Measurements from ENCODE around the gene CHST11. TPM values are rescaled to one million over a fixed set of nuclear protein-coding genes. Genes with fewer than 3 reads are reported as not detected.

The CHST11 gene
- total and polyA plus RNA-seq, 7 donors, result 0.60 to 22.8 (median 10.0) TPM

- no peak overlapping the region for H3K4me3 ChIP-seq
- no peak overlapping the region for H3K27ac ChIP-seq
- intact Hi-C loops (cut with DNase I), result no loop called here
- 94% methylated on average over 3 of the region's 3 CpGs for WGBS, 2 donors
- no peak for TF ChIP-seq EP300 (IDR thresholded peaks at IDR 0.05)
- TF ChIP-seq CTCF (IDR thresholded peaks at IDR 0.05), result no peak
- TF ChIP-seq POLR2A (IDR thresholded peaks at IDR 0.05), result no peak
- TF ChIP-seq POLR2AphosphoS5 (IDR thresholded peaks at IDR 0.05), result no peak
- H3K36me3 ChIP-seq, result peaks cover 0 to 11% (median 3%) of the 10 kb centered on the region in 4 donors
- DNase-seq, result no peak
- H3K27me3 ChIP-seq, result no peaks in the 10 kb centered on the region
- H3K4me1 ChIP-seq, result no peaks in the 10 kb centered on the region
- H3K9me3 ChIP-seq, result no peaks in the 10 kb centered on the region
Measured at GRCh38 chr12:104761611-104762010, 304.9 kb downstream of the CHST11 start.

DNA sequence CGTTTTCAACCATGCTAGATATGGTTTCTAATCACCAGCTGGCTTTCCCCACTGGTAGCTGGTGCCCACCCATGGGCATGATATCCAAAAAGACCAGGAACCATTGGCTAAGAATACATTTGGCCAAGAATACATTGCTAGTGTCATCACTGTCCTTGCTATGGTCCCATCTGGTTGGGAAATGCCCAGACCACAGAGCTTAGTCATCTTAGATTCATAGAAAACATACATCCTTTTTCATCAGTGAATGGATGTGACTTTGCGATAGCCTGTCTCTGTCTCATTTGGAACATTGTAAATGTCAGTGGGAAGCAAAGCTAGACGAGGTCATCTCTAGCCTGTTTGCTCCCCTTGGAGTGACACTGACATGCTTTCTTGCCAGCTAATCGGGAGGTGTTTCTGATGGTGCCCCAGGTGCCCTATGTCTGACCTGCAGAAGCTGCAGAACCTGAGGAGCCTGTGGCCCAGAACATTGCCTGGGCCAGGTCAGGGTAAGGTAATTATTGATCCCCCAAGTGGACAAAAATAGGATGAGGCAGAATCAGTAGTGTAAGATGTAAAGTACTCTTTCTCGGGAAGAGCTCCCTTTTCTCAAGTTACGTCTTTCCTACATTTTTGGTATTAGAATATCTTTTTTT lies 306.5 kb downstream of the CHST11 start:
- TF ChIP-seq EP300 (IDR thresholded peaks at IDR 0.05) (no peak), POLR2A (IDR thresholded peaks at IDR 0.05) (no peak), POLR2AphosphoS5 (IDR thresholded peaks at IDR 0.05) (no peak)

GRCh38 chr12:104764225-104765091 lies 307.7 kb downstream of the CHST11 start:
- H3K4me3 ChIP-seq, result no peak overlapping the region
- whole genome bisulfite sequencing, 2 donors, result 49 to 64% methylated on average over 8 of the region's 8 CpGs
- TF ChIP-seq POLR2AphosphoS5 (IDR thresholded peaks at IDR 0.05) (no peak), EP300 (IDR thresholded peaks at IDR 0.05) (no peak), CTCF (IDR thresholded peaks at IDR 0.05) (no peak), POLR2A (IDR thresholded peaks at IDR 0.05) (no peak)
- H3K9me3 ChIP-seq, result no peaks in the 10 kb centered on the region
- H3K36me3 ChIP-seq, result no peaks in the 10 kb centered on the region
- H3K4me1 ChIP-seq, result no peaks in the 10 kb centered on the region
- H3K27me3 ChIP-seq, result no peaks in the 10 kb centered on the region
- no peak overlapping the region for H3K27ac ChIP-seq
- intact Hi-C loops (cut with DNase I), result no loop called here
- DNase-seq, result no peak

More for the DNA sequence above, 306.5 kb downstream of the CHST11 start:
- H3K4me3 ChIP-seq, result no peak overlapping the region
- WGBS, 2 donors, result 83 to 84% methylated on average over 6 of the region's 6 CpGs
- no peaks in the 10 kb centered on the region for H3K9me3 ChIP-seq
- no peaks in the 10 kb centered on the region for H3K27me3 ChIP-seq
- DNase-seq, result no peak
- H3K36me3 ChIP-seq, result no peaks in the 10 kb centered on the region
- H3K4me1 ChIP-seq, result no peaks in the 10 kb centered on the region
- H3K27ac ChIP-seq, result no peak overlapping the region
- intact Hi-C loops (cut with DNase I), result no loop called here

GRCh38 chr12:104767261-104767660 lies 310.5 kb downstream of the CHST11 start:
- TF ChIP-seq POLR2A (IDR thresholded peaks at IDR 0.05), result no peak
- no peak for TF ChIP-seq POLR2AphosphoS5 (IDR thresholded peaks at IDR 0.05)
- TF ChIP-seq EP300 (IDR thresholded peaks at IDR 0.05), result no peak
- TF ChIP-seq CTCF (IDR thresholded peaks at IDR 0.05), result no peak
- no peaks in the 10 kb centered on the region for H3K4me1 ChIP-seq
- DNase-seq, result no peak
- H3K4me3 ChIP-seq, result no peak overlapping the region
- 90 to 92% methylated on average over 3 of the region's 3 CpGs for WGBS, 2 donors
- no peaks in the 10 kb centered on the region for H3K36me3 ChIP-seq
- no peaks in the 10 kb centered on the region for H3K27me3 ChIP-seq
- intact Hi-C loops (cut with DNase I), result no loop called here
- H3K27ac ChIP-seq, result no peak overlapping the region
- H3K9me3 ChIP-seq, result peaks cover 0 to 5% (median 0%) of the 10 kb centered on the region in 4 donors

GRCh38 chr12:104768033-104768432 lies 311.3 kb downstream of the CHST11 start:
- peaks cover 0 to 7% (median 0%) of the 10 kb centered on the region in 4 donors for H3K9me3 ChIP-seq
- no peak for DNase-seq
- no peak overlapping the region for H3K4me3 ChIP-seq
- intact Hi-C loops (cut with DNase I), result no loop called here
- H3K27ac ChIP-seq, result no peak overlapping the region
- no peaks in the 10 kb centered on the region for H3K4me1 ChIP-seq
- H3K27me3 ChIP-seq, result no peaks in the 10 kb centered on the region
- H3K36me3 ChIP-seq, result no peaks in the 10 kb centered on the region
- no peak for TF ChIP-seq POLR2AphosphoS5 (IDR thresholded peaks at IDR 0.05)

All from sigmoid colon (tissue), 7 donors.